Ishikawa (cell line): ENCODE results near the gene ME2.

Source experiments
- CEBPB ChIP-seq: IDR thresholded peaks from 2 replicates; pipeline ENCODE4 v1.6.1; 2012
- CREB1 ChIP-seq: IDR thresholded peaks from 2 replicates; pipeline ENCODE4 v1.6.1; 2012; ENCODE audit warnings: low read depth
- EGR1 ChIP-seq: IDR thresholded peaks from 2 replicates; pipeline ENCODE4 v1.6.1; 2012
- EP300 ChIP-seq: IDR thresholded peaks from 2 replicates; pipeline ENCODE4 v1.6.1; 2012; ENCODE audit warnings: borderline replicate concordance
- MAX ChIP-seq: IDR thresholded peaks from 2 replicates; pipeline ENCODE4 v1.6.1; 2012
- NFIC ChIP-seq: IDR thresholded peaks from 2 replicates; pipeline ENCODE4 v1.6.1; 2012
- TAF1 ChIP-seq: IDR thresholded peaks from 2 replicates; pipeline ENCODE4 v1.6.1; 2012; ENCODE audit warnings: low read depth, mild to moderate bottlenecking
- YY1 ChIP-seq: IDR thresholded peaks from 2 replicates; pipeline ENCODE4 v1.6.1; 2012; ENCODE audit warnings: low read depth
- ZBTB7A ChIP-seq: IDR thresholded peaks from 2 replicates; pipeline ENCODE4 v1.6.1; 2012; ENCODE audit warnings: low read depth
- TF ChIP-seq, protein P1 (sequence below): IDR thresholded peaks from 2 replicates; pipeline ENCODE4 v1.6.1; 2012; ENCODE audit warnings: low read depth, mild to moderate bottlenecking

DNA sequence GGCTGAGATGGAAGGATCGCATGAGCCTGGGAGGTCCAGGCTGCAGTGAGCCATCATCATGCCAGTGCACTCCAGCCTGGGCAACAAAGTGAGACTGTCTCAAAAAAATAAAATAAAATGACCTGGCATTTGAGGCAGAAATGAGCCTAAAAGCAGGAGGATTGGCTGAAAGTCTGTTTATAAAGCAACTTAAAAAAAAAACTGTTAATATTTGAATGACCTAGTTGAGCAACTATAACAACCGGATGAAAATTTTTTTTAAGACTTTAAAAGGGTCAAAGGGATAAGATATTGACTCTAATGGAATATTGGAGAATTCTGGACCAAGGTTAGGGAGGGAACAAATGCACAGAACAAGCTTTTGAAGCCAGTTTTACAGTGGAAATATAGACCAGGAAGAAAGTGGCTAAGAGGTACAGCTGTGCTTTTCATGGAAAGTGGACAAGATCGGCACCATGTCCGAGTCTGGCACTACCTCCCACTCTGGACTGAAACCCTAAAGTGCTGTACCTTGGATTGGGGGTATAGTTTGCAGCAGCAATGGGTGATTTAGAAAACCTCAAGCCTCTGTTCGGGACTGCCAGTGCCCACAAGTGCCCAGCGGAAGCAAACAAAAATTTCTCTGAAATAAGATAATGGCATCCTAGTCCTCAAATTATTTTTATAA is 55.8 kb downstream of the ME2 start:
- TF ChIP-seq MAX (no peak), ZBTB7A (no peak), CEBPB (no peak), YY1 (no peak), CREB1 (no peak), EGR1 (no peak), EP300 (no peak), TAF1 (no peak), NFIC (no peak)
- TF ChIP-seq, protein P1, sequence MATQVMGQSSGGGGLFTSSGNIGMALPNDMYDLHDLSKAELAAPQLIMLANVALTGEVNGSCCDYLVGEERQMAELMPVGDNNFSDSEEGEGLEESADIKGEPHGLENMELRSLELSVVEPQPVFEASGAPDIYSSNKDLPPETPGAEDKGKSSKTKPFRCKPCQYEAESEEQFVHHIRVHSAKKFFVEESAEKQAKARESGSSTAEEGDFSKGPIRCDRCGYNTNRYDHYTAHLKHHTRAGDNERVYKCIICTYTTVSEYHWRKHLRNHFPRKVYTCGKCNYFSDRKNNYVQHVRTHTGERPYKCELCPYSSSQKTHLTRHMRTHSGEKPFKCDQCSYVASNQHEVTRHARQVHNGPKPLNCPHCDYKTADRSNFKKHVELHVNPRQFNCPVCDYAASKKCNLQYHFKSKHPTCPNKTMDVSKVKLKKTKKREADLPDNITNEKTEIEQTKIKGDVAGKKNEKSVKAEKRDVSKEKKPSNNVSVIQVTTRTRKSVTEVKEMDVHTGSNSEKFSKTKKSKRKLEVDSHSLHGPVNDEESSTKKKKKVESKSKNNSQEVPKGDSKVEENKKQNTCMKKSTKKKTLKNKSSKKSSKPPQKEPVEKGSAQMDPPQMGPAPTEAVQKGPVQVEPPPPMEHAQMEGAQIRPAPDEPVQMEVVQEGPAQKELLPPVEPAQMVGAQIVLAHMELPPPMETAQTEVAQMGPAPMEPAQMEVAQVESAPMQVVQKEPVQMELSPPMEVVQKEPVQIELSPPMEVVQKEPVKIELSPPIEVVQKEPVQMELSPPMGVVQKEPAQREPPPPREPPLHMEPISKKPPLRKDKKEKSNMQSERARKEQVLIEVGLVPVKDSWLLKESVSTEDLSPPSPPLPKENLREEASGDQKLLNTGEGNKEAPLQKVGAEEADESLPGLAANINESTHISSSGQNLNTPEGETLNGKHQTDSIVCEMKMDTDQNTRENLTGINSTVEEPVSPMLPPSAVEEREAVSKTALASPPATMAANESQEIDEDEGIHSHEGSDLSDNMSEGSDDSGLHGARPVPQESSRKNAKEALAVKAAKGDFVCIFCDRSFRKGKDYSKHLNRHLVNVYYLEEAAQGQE = no peak
